ENCODE measurements around the gene EFCC1.

GRCh38 chr3:129010310-129010956, 9.3 kb downstream of the EFCC1 start:
- no peak for TF ChIP-seq CTCF (IDR thresholded peaks at IDR 0.05; ENCODE audit: low read depth, low read length)
- no peak for TF ChIP-seq EZH2phosphoT487 (IDR thresholded peaks at IDR 0.05; ENCODE audit: low read depth)
